ENCODE data around the gene F8. TPM values are rescaled to one million over a fixed set of nuclear protein-coding genes. Genes with fewer than 3 reads are reported as not detected.

F8 gene
- total RNA-seq, 4 donors from 2014 or later, result 1.2 to 7.4 (median 4.3) TPM

DNA sequence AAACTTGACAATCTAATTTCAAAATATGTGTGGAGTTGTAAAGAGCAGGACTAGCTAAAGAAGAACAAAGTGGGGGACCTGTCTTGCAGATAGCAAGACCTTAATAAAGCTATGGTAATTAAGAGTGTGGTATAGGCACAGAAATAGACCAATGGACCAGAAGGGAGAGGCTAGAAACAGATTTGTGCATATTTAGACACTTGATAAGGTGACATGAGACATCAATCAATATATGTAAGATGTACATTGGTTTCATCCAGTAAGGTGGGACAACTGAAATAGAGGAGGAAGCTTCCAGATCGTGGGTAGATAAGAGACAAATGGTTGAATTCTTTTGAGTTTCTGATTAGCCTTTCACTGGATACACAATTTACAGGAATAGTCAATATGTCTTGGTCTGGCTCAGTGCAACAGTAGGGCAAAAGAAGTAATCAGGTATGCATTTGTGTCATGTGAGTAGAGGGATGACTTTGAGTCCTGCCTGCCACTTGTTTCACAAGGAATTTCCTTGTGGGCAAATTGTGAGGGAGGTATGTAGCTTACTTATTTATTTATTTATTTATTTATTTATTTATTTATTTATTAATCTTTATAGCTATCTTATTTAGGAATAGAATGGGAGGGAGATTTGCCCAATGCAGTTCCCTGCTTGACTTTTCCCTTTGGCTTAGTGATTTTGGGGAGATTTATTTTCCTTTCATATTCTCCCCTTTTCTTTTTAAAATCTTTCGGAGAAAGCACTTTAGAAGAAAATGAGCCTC is 210.0 kb downstream of the F8 start:
- TF ChIP-seq, protein P1, sequence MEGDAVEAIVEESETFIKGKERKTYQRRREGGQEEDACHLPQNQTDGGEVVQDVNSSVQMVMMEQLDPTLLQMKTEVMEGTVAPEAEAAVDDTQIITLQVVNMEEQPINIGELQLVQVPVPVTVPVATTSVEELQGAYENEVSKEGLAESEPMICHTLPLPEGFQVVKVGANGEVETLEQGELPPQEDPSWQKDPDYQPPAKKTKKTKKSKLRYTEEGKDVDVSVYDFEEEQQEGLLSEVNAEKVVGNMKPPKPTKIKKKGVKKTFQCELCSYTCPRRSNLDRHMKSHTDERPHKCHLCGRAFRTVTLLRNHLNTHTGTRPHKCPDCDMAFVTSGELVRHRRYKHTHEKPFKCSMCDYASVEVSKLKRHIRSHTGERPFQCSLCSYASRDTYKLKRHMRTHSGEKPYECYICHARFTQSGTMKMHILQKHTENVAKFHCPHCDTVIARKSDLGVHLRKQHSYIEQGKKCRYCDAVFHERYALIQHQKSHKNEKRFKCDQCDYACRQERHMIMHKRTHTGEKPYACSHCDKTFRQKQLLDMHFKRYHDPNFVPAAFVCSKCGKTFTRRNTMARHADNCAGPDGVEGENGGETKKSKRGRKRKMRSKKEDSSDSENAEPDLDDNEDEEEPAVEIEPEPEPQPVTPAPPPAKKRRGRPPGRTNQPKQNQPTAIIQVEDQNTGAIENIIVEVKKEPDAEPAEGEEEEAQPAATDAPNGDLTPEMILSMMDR (IDR thresholded peaks at IDR 0.05), result no peak
- no peak for TF ChIP-seq POLR2A (IDR thresholded peaks at IDR 0.05)

DNA sequence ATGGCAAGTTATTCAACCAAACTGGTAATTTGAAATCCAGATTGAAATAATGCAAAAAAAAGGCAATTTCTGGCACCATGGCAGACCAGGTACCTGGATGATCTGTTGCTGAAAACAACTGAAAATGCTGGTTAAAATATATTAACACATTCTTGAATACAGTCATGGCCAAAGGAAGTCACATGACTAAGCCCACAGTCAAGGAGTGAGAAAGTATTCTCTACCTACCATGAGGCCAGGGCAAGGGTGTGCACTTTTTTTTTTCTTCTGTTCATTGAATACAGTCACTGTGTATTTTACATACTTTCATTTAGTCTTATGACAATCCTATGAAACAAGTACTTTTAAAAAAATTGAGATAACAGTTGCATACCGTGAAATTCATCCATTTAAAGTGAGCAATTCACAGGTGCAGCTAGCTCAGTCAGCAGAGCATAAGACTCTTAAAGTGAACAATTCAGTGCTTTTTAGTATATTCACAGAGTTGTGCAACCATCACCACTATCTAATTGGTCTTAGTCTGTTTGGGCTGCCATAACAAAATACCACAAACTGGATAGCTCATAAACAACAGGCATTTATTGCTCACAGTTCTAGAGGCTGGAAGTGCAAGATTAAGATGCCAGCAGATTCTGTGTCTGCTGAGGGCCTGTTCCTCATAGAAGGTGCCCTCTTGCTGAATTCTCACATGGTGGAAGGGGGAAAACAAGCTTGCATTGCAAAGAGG is 212.4 kb downstream of the F8 start:
- no peak for TF ChIP-seq POLR2A (IDR thresholded peaks at IDR 0.05)
- TF ChIP-seq, protein P1 (IDR thresholded peaks at IDR 0.05), result no peak
- intact Hi-C loops (cut with DNase I), result no loop called here
- Histone ChIP-seq H3K9me3 (no peaks in the 10 kb centered on the region), H3K4me1 (peaks cover 0 to 5% (median 0%) of the 10 kb centered on the region in 3 donors), H3K27me3 (no peaks in the 10 kb centered on the region), H3K36me3 (no peaks in the 10 kb centered on the region), H3K27ac (no peak overlapping the region), H3K4me3 (no peak overlapping the region)
- WGBS, 2 donors, result 67 to 92% methylated on average over 1 of the region's 1 CpG
- DNase-seq, result no peak

More for the DNA sequence above, 210.0 kb downstream of the F8 start:
- no peak overlapping the region for H3K27ac ChIP-seq
- DNase-seq, result no peak
- intact Hi-C loops (cut with DNase I), result no loop called here
- H3K27me3 ChIP-seq, result no peaks in the 10 kb centered on the region
- 40 to 47% methylated on average over 2 of the region's 2 CpGs for WGBS, 2 donors
- no peaks in the 10 kb centered on the region for H3K36me3 ChIP-seq
- H3K9me3 ChIP-seq, result no peaks in the 10 kb centered on the region
- H3K4me1 ChIP-seq, result no peaks in the 10 kb centered on the region
- H3K4me3 ChIP-seq, result no peak overlapping the region

DNA sequence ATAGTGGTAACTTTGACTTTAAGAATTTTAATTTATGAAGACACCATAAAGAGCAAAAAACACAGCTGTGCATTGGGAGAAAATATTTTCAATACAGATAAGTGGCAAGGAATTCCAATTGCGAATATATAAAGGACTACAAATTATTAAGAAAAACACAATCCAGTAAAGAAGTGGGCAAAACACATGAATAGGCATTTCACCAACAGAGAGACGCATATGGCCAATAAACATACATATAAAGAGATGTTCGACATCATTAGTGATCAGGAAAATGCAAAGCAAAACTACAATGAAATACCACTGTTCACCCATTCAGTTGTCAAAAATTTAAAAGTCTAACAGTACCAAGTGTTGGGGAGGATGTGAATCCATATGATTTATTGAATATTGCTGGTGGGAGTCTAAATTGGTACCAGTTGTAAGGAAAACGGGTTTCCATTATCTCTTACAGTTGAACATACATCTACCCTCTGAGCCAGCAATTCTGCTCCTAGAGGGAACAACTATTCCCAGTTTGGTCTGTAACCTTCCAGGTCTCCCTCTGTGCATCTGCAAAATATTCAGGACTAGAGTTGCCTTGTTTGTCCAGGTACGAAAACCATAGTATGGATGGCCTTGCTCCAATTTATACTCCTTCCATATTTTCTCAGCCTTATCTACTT is 215.6 kb downstream of the F8 start:
- intact Hi-C loops (cut with DNase I), result no loop called here
- WGBS, 2 donors, result 86 to 90% methylated on average over 5 of the region's 5 CpGs

DNA sequence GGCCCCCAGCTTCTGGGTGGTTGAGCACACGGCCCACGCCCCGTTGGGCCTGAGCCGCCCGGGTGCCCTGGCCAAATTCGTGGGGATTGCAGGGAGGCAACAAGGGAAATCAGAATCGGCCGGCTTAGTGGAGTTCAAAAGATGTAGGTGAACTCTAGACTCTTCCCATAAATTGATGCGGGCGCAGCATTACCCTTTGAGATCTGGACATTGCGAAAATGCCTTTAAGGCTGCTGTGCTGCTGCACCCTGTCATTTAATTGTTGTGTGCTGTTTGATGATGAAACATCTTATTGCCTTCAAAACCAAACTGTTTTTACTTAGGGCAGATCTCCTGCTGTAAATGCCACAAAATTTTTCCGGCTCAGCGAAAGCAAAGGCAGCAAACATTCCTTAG is 216.8 kb downstream of the F8 start:
- H3K27ac ChIP-seq, result peak overlapping the region in 3 of 4 donors; percentile 72 to 82 (median 73)
- no peaks in the 10 kb centered on the region for H3K36me3 ChIP-seq
- TF ChIP-seq, protein P1 (IDR thresholded peaks at IDR 0.05), result no peak
- no peak for TF ChIP-seq POLR2A (IDR thresholded peaks at IDR 0.05)
- H3K9me3 ChIP-seq, result no peaks in the 10 kb centered on the region
- no peak for DNase-seq
- H3K4me1 ChIP-seq, result peaks cover 0 to 21% (median 0%) of the 10 kb centered on the region in 3 donors
- WGBS, 2 donors, result 5 to 56% methylated on average over 5 to 13 of the region's 13 CpGs
- H3K27me3 ChIP-seq, result no peaks in the 10 kb centered on the region
- intact Hi-C loops (cut with DNase I), result no loop called here
- H3K4me3 ChIP-seq, result peak overlapping the region; percentile 62 to 76 (median 64)

More for the DNA sequence above, 215.6 kb downstream of the F8 start:
- H3K4me1 ChIP-seq, result peaks cover 0 to 18% (median 0%) of the 10 kb centered on the region in 3 donors
- no peak for TF ChIP-seq POLR2A (IDR thresholded peaks at IDR 0.05)
- TF ChIP-seq, protein P1 (IDR thresholded peaks at IDR 0.05), result no peak
- H3K4me3 ChIP-seq, result no peak overlapping the region
- no peaks in the 10 kb centered on the region for H3K9me3 ChIP-seq
- H3K27ac ChIP-seq, result no peak overlapping the region
- H3K27me3 ChIP-seq, result no peaks in the 10 kb centered on the region
- DNase-seq, result no peak
- H3K36me3 ChIP-seq, result no peaks in the 10 kb centered on the region
